Endothelial cell of umbilical vein (primary cell): Measurements from ENCODE around the gene CCDC85C. TPM values are rescaled to one million over a fixed set of nuclear protein-coding genes. Genes with fewer than 3 reads are reported as not detected.

Source experiments
- BruUV-seq: library from RNA; stranded (reverse); fragments of 400-500 nt; replicated peaks from 2 replicates; lab custom pipeline; 2021; lab: Mats Ljungman, UMichigan
- CTCF ChIA-PET: fragments of 300-600, 350-600 bp; sonication (Branson Sonifier 250); formaldehyde crosslinking; loops from one replicate; lab custom pipeline; 2021; ENCODE audit warnings: antibody characterized with exemption, inconsistent platforms; lab: Charles Lee
- POLR2A ChIA-PET: fragments of 300-600, 350-600 bp; sonication (Branson Sonifier 250); formaldehyde crosslinking; loops from one replicate; lab custom pipeline; 2021; ENCODE audit warnings: antibody characterized with exemption, inconsistent platforms; lab: Charles Lee
- DNase-seq: peaks from one replicate; pipeline ENCODE4 v3.0.0-alpha.2; 2011; ENCODE audit warnings: low read depth, low spot score
- FAIRE-seq: peaks from 2 replicates; lab custom pipeline; 2011; peaks lifted over from hg19 to GRCh38; lab: Jason Lieb, UNC
- H2AFZ ChIP-seq: 2 replicates; pipeline ENCODE4 v1.6.0; 2012; ENCODE audit warnings: low read depth, low read length, control low read depth, inconsistent platforms
- H3K27ac ChIP-seq: 2 replicates; pipeline ENCODE4 v1.5.1; 2011; ENCODE audit warnings: low read depth, mild to moderate bottlenecking, control low read depth, low read length, moderate library complexity; ENCODE audit not compliant: insufficient read depth
- H3K27me3 ChIP-seq, 2 experiments: 2 replicates each; pipeline versions ENCODE4 v1.6.0 to v1.6.1; 2011; ENCODE audit warnings: low read length in 2 of 2, mixed read lengths in 1 of 2; ENCODE audit not compliant: control insufficient read depth in 2 of 2, insufficient read depth in 2 of 2
- H3K36me3 ChIP-seq, 2 experiments: 2 replicates in 1 of 2; 3 replicates in 1 of 2; pipeline ENCODE4 v1.5.1; 2011; ENCODE audit warnings: low read length in 2 of 2, mild to moderate bottlenecking in 1 of 2, moderate library complexity in 1 of 2; ENCODE audit not compliant: control insufficient read depth in 2 of 2, insufficient read depth in 2 of 2; ENCODE audit errors: extremely low read depth in 1 of 2
- H3K4me1 ChIP-seq: 3 replicates; pipeline ENCODE4 v1.5.1; 2011; ENCODE audit warnings: mild to moderate bottlenecking, low read length; ENCODE audit not compliant: control insufficient read depth, insufficient read depth; ENCODE audit errors: extremely low read depth
- H3K4me2 ChIP-seq: 2 replicates; pipeline ENCODE4 v1.6.1; 2011; ENCODE audit warnings: low read length, control low read depth, mixed read lengths; ENCODE audit not compliant: insufficient read depth
- H3K4me3 ChIP-seq, 3 experiments: fragments of 200-600 bp in 1 of 3; sonication (generic), shearing (Covaris generic) in 1 of 3; replicated peaks in 1 of 3; 2 replicates each; pipeline ENCODE4 v1.5.1; 2011 to 2016; ENCODE audit warnings: control low read depth in 3 of 3, low read length in 3 of 3, mild to moderate bottlenecking in 2 of 3, inconsistent platforms in 1 of 3, low read depth in 1 of 3, moderate library complexity in 1 of 3; ENCODE audit not compliant: insufficient read depth in 1 of 3
- H3K79me2 ChIP-seq: 2 replicates; pipeline ENCODE4 v1.6.0; 2012; ENCODE audit warnings: low read length, inconsistent platforms; ENCODE audit not compliant: control insufficient read depth, insufficient read depth
- H3K9ac ChIP-seq: replicated peaks from 2 replicates; pipeline ENCODE3; 2011; ENCODE audit warnings: low read length, control low read depth; ENCODE audit not compliant: insufficient read depth; ENCODE audit errors: extremely low read depth
- H3K9me1 ChIP-seq: replicated peaks from 3 replicates; pipeline ENCODE4 v1.6.0; 2011; ENCODE audit warnings: mild to moderate bottlenecking, low read length; ENCODE audit not compliant: control insufficient read depth, insufficient read depth; ENCODE audit errors: extremely low read depth
- H3K9me3 ChIP-seq: replicated peaks from 2 replicates; pipeline ENCODE4 v1.5.1; 2012; ENCODE audit warnings: low read length, inconsistent platforms; ENCODE audit not compliant: control insufficient read depth, insufficient read depth
- H4K20me1 ChIP-seq: replicated peaks from 2 replicates; pipeline ENCODE3; 2011; ENCODE audit warnings: mild to moderate bottlenecking, low read length; ENCODE audit not compliant: control insufficient read depth, insufficient read depth; ENCODE audit errors: extremely low read depth
- EZH2 ChIP-seq: IDR thresholded peaks from 2 replicates; pipeline ENCODE4 v1.6.1; 2012; ENCODE audit warnings: borderline replicate concordance, low read depth, mild to moderate bottlenecking, moderate library complexity, low read length, inconsistent platforms; ENCODE audit not compliant: severe bottlenecking
- FOS ChIP-seq: IDR thresholded peaks from 2 replicates; pipeline ENCODE4 v1.6.1; 2011; ENCODE audit warnings: mild to moderate bottlenecking, low read length, moderate library complexity, borderline replicate concordance; ENCODE audit not compliant: insufficient read depth
- GATA2 ChIP-seq: IDR thresholded peaks from 2 replicates; pipeline ENCODE4 v1.7.0; 2011; ENCODE audit warnings: low read depth, mild to moderate bottlenecking, moderate library complexity, mixed read lengths, low read length; ENCODE audit not compliant: insufficient read length, insufficient read depth
- JUN ChIP-seq: IDR thresholded peaks from 2 replicates; pipeline ENCODE4 v1.6.1; 2011; ENCODE audit warnings: borderline replicate concordance, low read depth; ENCODE audit not compliant: insufficient read length, insufficient read depth
- MYC ChIP-seq: IDR thresholded peaks from one replicate; pipeline ENCODE4 v1.6.1; 2011; ENCODE audit warnings: mild to moderate bottlenecking, low read depth, low read length
- POLR2A ChIP-seq: IDR thresholded peaks from 2 replicates; pipeline ENCODE4 v1.6.1; 2012; ENCODE audit warnings: low read depth, mild to moderate bottlenecking, control low read depth, low read length
- POLR2AphosphoS5 ChIP-seq: IDR thresholded peaks from 2 replicates; pipeline ENCODE4 v1.6.1; 2012; ENCODE audit warnings: low read depth, mild to moderate bottlenecking, control low read depth, low read length, moderate library complexity; ENCODE audit not compliant: insufficient read depth
- dilution Hi-C: fragments of 300-500 bp; cut with MboI; formaldehyde crosslinking; loops from one replicate; pipeline ENCODE4 v1.15.0; 2019; ENCODE audit warnings: low sequenced_read_pairs; ENCODE audit not compliant: extremely low pct_ligation_motif_present
- intact Hi-C: fragments of 100-400 bp; cut with micrococcal nuclease; formaldehyde crosslinking; loops from one replicate; pipeline ENCODE4 v1.10.0; 2022
- polyA plus RNA-seq, 4 experiments: library from polyadenylated mRNA; depleted of rRNA in 3 of 4; stranded (reverse) in 3 of 4; unstranded in 1 of 4; fragments of >200 nt; gene quantifications; 2 replicates each; pipeline versions ENCODE4 v1.2.1 to v1.2.3, GENCODE V29; 2011 to 2012; ENCODE audit warnings: missing spikeins in 1 of 4
- total RNA-seq: library from RNA; stranded (reverse); gene quantifications from 2 replicates; pipeline ENCODE4 v1.2.3, GENCODE V29; 2021
- TF ChIP-seq, protein P1 (sequence below): IDR thresholded peaks from 2 replicates; pipeline ENCODE4 v1.6.1; 2011; ENCODE audit not compliant: insufficient read depth, insufficient read length
- TF ChIP-seq, protein P2 (sequence below), 2 donors: IDR thresholded peaks; 1 replicate in 1 of 2; 2 replicates in 1 of 2; pipeline ENCODE4 v1.5.1; 2011; ENCODE audit warnings: low read length in 2 of 2, mild to moderate bottlenecking in 2 of 2, moderate library complexity in 2 of 2, control low read depth in 1 of 2, inconsistent platforms in 1 of 2, low read depth in 1 of 2; ENCODE audit not compliant: insufficient read depth in 1 of 2; ENCODE audit errors: extremely low read depth in 1 of 2

The CCDC85C gene
- total and polyA plus RNA-seq, 2 donors (not counting 3 experiments of a cell fraction or from before 2014, with no cell fraction given): 7.5 to 17.8 TPM

DNA sequence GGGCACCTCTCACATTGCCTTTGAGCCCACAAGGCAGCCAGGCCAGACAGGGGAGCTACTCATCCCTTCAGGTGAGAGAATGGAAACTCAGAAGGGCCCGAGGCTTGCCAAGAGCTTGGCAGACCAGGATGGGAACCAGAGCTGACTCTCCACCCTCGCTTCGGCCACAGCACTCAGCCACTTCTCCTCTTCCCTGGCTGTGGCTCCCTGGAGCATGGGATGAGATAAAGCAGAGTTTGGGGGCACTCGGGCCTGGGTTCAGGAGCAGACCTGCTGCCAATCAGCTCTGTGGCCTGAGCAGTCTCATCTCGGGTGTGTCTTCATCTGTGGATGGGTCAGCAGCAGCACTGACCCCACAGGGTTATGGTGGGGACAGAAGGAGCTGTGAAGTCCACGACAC lies 20.0 kb upstream of the CCDC85C start:
- CTCF ChIA-PET: interaction anchor here (0.7 kb wide), 1 partner anchor 12 kb away, joined by 3 read pairs; no protein-coding TSS in a partner anchor
- no peak overlapping the region for H3K4me3 ChIP-seq
- H3K27ac ChIP-seq: no peak overlapping the region
- H3K36me3 ChIP-seq: no peaks in the 10 kb centered on the region
- peaks cover 16% of the 10 kb centered on the region for H3K4me1 ChIP-seq
- no peaks in the 10 kb centered on the region for H3K27me3 ChIP-seq
- H3K9me1 ChIP-seq: no peaks in the 10 kb centered on the region
- BruUV-seq: no TSS peak
- no peaks in the 10 kb centered on the region for H3K9me3 ChIP-seq
- POLR2A ChIA-PET: no interaction called here
- no peak overlapping the region for H3K9ac ChIP-seq
- no peak overlapping the region for H3K4me2 ChIP-seq
- dilution Hi-C loops (no loop called here), intact Hi-C loops (no loop called here)
- H2AFZ ChIP-seq: no peak overlapping the region
- no peak for FAIRE-seq
- H3K79me2 ChIP-seq: no peaks in the 10 kb centered on the region
- no peak for DNase-seq
- no peaks in the 10 kb centered on the region for H4K20me1 ChIP-seq
- TF ChIP-seq POLR2AphosphoS5 (no peak), MYC (no peak), FOS (no peak), EZH2 (no peak), JUN (no peak), GATA2 (no peak), POLR2A (no peak)
- TF ChIP-seq, protein P1, sequence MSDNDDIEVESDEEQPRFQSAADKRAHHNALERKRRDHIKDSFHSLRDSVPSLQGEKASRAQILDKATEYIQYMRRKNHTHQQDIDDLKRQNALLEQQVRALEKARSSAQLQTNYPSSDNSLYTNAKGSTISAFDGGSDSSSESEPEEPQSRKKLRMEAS: no peak
- TF ChIP-seq, protein P2, sequence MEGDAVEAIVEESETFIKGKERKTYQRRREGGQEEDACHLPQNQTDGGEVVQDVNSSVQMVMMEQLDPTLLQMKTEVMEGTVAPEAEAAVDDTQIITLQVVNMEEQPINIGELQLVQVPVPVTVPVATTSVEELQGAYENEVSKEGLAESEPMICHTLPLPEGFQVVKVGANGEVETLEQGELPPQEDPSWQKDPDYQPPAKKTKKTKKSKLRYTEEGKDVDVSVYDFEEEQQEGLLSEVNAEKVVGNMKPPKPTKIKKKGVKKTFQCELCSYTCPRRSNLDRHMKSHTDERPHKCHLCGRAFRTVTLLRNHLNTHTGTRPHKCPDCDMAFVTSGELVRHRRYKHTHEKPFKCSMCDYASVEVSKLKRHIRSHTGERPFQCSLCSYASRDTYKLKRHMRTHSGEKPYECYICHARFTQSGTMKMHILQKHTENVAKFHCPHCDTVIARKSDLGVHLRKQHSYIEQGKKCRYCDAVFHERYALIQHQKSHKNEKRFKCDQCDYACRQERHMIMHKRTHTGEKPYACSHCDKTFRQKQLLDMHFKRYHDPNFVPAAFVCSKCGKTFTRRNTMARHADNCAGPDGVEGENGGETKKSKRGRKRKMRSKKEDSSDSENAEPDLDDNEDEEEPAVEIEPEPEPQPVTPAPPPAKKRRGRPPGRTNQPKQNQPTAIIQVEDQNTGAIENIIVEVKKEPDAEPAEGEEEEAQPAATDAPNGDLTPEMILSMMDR (IDR thresholded peaks at IDR 0.05; ENCODE audit: extremely low read depth in 1 of 2, insufficient read depth in 1 of 2, low read depth in 1 of 2, low read length in 2 of 2): no peak
